Measurements from ENCODE around the gene CABLES2. TPM values are rescaled to one million over a fixed set of nuclear protein-coding genes. Genes with fewer than 3 reads are reported as not detected.

CABLES2 gene
- total and polyA plus RNA-seq, 8 donors, result 1.4 to 2.9 (median 1.9) TPM

DNA sequence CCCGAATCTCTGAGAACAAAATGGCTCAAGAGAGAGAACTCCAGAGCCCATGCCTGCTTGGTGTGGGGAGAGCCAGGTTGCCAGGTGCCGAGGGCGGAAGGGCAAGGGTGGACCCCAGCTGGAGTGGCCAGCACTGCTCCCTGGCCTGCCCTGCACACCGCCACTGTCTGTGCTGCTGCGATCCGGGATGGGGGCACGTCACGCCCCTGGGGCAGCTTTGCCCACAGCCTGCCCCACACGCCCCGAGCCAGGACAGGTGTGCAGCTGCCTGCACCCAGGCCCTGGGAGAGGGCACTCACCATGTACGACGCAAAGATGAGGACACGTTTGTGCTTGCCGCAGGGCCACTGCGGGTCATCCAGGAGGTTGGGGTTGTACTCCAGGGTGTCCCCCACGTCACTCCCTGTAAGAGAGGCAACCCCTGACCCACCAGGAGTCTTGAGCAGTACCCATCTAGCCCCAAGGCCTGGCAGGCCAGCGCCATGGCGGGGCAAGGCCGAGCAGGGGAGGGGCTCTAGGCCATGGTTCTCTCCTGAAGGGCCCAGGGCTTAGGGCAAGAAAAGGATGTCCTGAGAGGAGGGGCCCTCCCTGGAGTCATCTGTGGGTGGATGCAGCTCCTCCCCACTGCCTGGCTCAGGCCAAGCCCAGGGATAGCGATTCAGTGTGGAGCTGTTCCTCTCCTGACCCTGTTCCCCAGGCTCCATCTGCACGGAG, 14.3 kb downstream of the CABLES2 start:
- no peak overlapping the region for H3K27ac ChIP-seq
- 86 to 92% methylated on average over 21 of the region's 21 CpGs for WGBS, 2 donors

DNA sequence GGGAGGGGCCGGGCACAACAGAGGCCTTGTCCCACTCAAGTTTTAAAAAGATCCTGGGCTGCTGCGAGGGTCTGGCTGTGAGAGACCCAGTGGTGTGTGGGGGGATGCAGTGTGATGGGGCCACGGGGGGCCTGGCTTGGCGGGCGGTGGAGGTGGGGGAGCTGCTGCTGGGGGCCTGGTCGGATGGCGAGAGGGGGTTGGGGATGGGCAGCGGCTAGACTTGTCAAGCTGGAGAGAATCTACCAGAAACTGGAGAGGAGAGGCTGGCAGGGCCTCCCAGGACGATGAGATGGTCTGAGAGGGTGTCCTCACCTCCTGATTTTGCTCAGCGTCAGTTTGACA, 15.0 kb downstream of the CABLES2 start:
- intact Hi-C loops (cut with DNase I), result no loop called here
- WGBS, 2 donors, result 89 to 90% methylated on average over 10 of the region's 10 CpGs
- H3K36me3 ChIP-seq, result peaks cover 0 to 13% (median 0%) of the 10 kb centered on the region in 3 donors
- TF ChIP-seq, protein P1, sequence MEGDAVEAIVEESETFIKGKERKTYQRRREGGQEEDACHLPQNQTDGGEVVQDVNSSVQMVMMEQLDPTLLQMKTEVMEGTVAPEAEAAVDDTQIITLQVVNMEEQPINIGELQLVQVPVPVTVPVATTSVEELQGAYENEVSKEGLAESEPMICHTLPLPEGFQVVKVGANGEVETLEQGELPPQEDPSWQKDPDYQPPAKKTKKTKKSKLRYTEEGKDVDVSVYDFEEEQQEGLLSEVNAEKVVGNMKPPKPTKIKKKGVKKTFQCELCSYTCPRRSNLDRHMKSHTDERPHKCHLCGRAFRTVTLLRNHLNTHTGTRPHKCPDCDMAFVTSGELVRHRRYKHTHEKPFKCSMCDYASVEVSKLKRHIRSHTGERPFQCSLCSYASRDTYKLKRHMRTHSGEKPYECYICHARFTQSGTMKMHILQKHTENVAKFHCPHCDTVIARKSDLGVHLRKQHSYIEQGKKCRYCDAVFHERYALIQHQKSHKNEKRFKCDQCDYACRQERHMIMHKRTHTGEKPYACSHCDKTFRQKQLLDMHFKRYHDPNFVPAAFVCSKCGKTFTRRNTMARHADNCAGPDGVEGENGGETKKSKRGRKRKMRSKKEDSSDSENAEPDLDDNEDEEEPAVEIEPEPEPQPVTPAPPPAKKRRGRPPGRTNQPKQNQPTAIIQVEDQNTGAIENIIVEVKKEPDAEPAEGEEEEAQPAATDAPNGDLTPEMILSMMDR (IDR thresholded peaks at IDR 0.05), result no peak
- no peak overlapping the region for H3K27ac ChIP-seq
- H3K27me3 ChIP-seq, result no peaks in the 10 kb centered on the region
- FAIRE-seq (no peak), DNase-seq (no peak), ATAC-seq (no peak)
- no peaks in the 10 kb centered on the region for H3K9me3 ChIP-seq
- H3K4me3 ChIP-seq, result no peak overlapping the region
- H3K4me1 ChIP-seq, result peaks cover 4 to 14% (median 8%) of the 10 kb centered on the region in 3 donors

More for the DNA sequence above, 14.3 kb downstream of the CABLES2 start:
- no peaks in the 10 kb centered on the region for H3K27me3 ChIP-seq
- H3K4me1 ChIP-seq, result peaks cover 3 to 11% (median 6%) of the 10 kb centered on the region in 3 donors
- intact Hi-C loops (cut with DNase I), result no loop called here
- no peak for DNase-seq
- FAIRE-seq, result no peak
- ATAC-seq, result no peak
- H3K9me3 ChIP-seq, result no peaks in the 10 kb centered on the region
- H3K36me3 ChIP-seq, result peaks cover 0 to 13% (median 0%) of the 10 kb centered on the region in 3 donors
- no peak overlapping the region for H3K4me3 ChIP-seq
- TF ChIP-seq, protein P1 (IDR thresholded peaks at IDR 0.05), result no peak

GRCh38 chr20:62391165-62392076, 15.7 kb downstream of the CABLES2 start:
- Histone ChIP-seq H3K4me3 (no peak overlapping the region), H3K27me3 (no peaks in the 10 kb centered on the region), H3K4me1 (peaks cover 4 to 14% (median 8%) of the 10 kb centered on the region in 3 donors), H3K27ac (no peak overlapping the region), H3K9me3 (no peaks in the 10 kb centered on the region), H3K36me3 (peaks cover 0 to 13% (median 0%) of the 10 kb centered on the region in 3 donors)
- no peak for DNase-seq
- 86 to 88% methylated on average over 44 of the region's 44 CpGs for WGBS, 2 donors
- intact Hi-C loops (cut with DNase I), result no loop called here
- FAIRE-seq, result no peak
- ATAC-seq, result no peak
- TF ChIP-seq, protein P1 (IDR thresholded peaks at IDR 0.05), result no peak

GRCh38 chr20:62390317-62391164, 16.5 kb downstream of the CABLES2 start:
- DNase-seq, result no peak
- no peak for FAIRE-seq
- peaks cover 0 to 13% (median 0%) of the 10 kb centered on the region in 3 donors for H3K36me3 ChIP-seq
- no peaks in the 10 kb centered on the region for H3K27me3 ChIP-seq
- no peaks in the 10 kb centered on the region for H3K9me3 ChIP-seq
- H3K4me3 ChIP-seq, result no peak overlapping the region
- WGBS, 2 donors, result 81 to 82% methylated on average over 28 to 29 of the region's 29 CpGs
- H3K27ac ChIP-seq, result no peak overlapping the region
- TF ChIP-seq, protein P1 (IDR thresholded peaks at IDR 0.05), result no peak
- intact Hi-C loops (cut with DNase I), result no loop called here
- ATAC-seq, result no peak
- H3K4me1 ChIP-seq, result peaks cover 4 to 14% (median 9%) of the 10 kb centered on the region in 3 donors

Measured in pancreas (tissue), 10 donors.